Effector memory CD8-positive, alpha-beta T cell (primary cell): Measurements from ENCODE around the gene RNASE13.
A peak's percentile ranks its signal among the peaks of the same experiment; 100 is the strongest.
"Not testable (repeated sequence)": the region's sequence is repeated elsewhere in the genome, so short reads cannot be mapped to it uniquely, and the experiment has no call there.

Source experiments
- ATAC-seq: fragments of 150-1000 bp; cut with Tn5 transposase; replicated peaks from 2 replicates; pipeline ENCODE4 v1.10.0; 2021; ENCODE audit warnings: mild to moderate bottlenecking, moderate library complexity
- DNase-seq, 3 experiments: peaks; one replicate each; pipeline ENCODE4 v3.0.0; 2021
- H3K27ac Mint-ChIP-seq, 2 donors: one replicate each; pipeline ENCODE4 v1.8.0; 2022; ENCODE audit warnings: mild to moderate bottlenecking in 2 of 2, mixed read lengths in 2 of 2, moderate library complexity in 2 of 2
- H3K27me3 Mint-ChIP-seq, 2 donors: one replicate each; pipeline ENCODE4 v1.8.0; 2022; ENCODE audit warnings: mixed read lengths in 2 of 2
- H3K36me3 Mint-ChIP-seq: one replicate; pipeline ENCODE4 v1.8.0; 2022; ENCODE audit warnings: mild to moderate bottlenecking, moderate library complexity, mixed read lengths; ENCODE audit not compliant: insufficient read depth
- H3K4me1 Mint-ChIP-seq, 2 donors: one replicate each; pipeline ENCODE4 v1.8.0; 2022; ENCODE audit warnings: low read depth in 2 of 2, mixed read lengths in 2 of 2
- H3K4me3 Mint-ChIP-seq, 2 donors: one replicate each; pipeline ENCODE4 v1.8.0; 2022; ENCODE audit warnings: mild to moderate bottlenecking in 2 of 2, mixed read lengths in 2 of 2, moderate library complexity in 2 of 2
- H3K9me3 Mint-ChIP-seq, 2 donors: one replicate each; pipeline ENCODE4 v1.8.0; 2022; ENCODE audit warnings: mixed read lengths in 2 of 2

RNASE13 gene

DNA sequence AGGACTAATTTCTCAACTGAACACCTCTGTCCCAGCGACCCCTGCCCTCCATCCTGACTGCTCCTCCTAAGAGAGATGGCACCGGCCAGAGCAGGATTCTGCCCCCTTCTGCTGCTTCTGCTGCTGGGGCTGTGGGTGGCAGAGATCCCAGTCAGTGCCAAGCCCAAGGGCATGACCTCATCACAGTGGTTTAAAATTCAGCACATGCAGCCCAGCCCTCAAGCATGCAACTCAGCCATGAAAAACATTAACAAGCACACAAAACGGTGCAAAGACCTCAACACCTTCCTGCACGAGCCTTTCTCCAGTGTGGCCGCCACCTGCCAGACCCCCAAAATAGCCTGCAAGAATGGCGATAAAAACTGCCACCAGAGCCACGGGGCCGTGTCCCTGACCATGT is 8.3 kb upstream of the RNASE13 start:
- DNase-seq (no peak), ATAC-seq (no peak)
- Mint-ChIP-seq H3K36me3 (no peaks in the 10 kb centered on the region), H3K4me1 (peaks cover 0 to 8% of the 10 kb centered on the region in 2 donors), H3K27ac (no peak overlapping the region), H3K9me3 (no peaks in the 10 kb centered on the region), H3K4me3 (no peak overlapping the region), H3K27me3 (peaks cover 19 to 31% of the 10 kb centered on the region in 2 donors)

- ATAC-seq = no peak
- no peak for DNase-seq
- Mint-ChIP-seq H3K27me3 (peaks cover 24 to 39% of the 10 kb centered on the region in 2 donors), H3K27ac (no peak within 1 kb of the TSS), H3K9me3 (no peaks in the 10 kb centered on the region), H3K4me1 (peaks cover 0 to 8% of the 10 kb centered on the region in 2 donors), H3K4me3 (no peak within 1 kb of the TSS), H3K36me3 (no peaks in the 10 kb centered on the region)
Observed at GRCh38 chr14:21041676-21042433, 7.2 kb upstream of the RNASE13 start, which contains the start of gene RNASE7. RNASE7 (plus strand) TSS chr14:21042362; CDS start chr14:21042993, 631 bp downstream.

GRCh38 chr14:21040941-21041340 is 6.3 kb upstream of the RNASE13 start:
- not testable (repeated sequence) for H3K9me3 Mint-ChIP-seq, ATAC-seq, H3K27ac Mint-ChIP-seq, H3K4me1 Mint-ChIP-seq, H3K4me3 Mint-ChIP-seq, H3K36me3 Mint-ChIP-seq, DNase-seq
- peaks cover 30 to 43% of the 10 kb centered on the region in 2 donors for H3K27me3 Mint-ChIP-seq

GRCh38 chr14:21040370-21040925 is 5.8 kb upstream of the RNASE13 start:
- DNase-seq (no peak), ATAC-seq (no peak)
- H3K27ac Mint-ChIP-seq = no peak overlapping the region
- no peaks in the 10 kb centered on the region for H3K9me3 Mint-ChIP-seq
- peaks cover 0 to 8% of the 10 kb centered on the region in 2 donors for H3K4me1 Mint-ChIP-seq
- peaks cover 30 to 41% of the 10 kb centered on the region in 2 donors for H3K27me3 Mint-ChIP-seq
- H3K36me3 Mint-ChIP-seq = no peaks in the 10 kb centered on the region
- no peak overlapping the region for H3K4me3 Mint-ChIP-seq

DNA sequence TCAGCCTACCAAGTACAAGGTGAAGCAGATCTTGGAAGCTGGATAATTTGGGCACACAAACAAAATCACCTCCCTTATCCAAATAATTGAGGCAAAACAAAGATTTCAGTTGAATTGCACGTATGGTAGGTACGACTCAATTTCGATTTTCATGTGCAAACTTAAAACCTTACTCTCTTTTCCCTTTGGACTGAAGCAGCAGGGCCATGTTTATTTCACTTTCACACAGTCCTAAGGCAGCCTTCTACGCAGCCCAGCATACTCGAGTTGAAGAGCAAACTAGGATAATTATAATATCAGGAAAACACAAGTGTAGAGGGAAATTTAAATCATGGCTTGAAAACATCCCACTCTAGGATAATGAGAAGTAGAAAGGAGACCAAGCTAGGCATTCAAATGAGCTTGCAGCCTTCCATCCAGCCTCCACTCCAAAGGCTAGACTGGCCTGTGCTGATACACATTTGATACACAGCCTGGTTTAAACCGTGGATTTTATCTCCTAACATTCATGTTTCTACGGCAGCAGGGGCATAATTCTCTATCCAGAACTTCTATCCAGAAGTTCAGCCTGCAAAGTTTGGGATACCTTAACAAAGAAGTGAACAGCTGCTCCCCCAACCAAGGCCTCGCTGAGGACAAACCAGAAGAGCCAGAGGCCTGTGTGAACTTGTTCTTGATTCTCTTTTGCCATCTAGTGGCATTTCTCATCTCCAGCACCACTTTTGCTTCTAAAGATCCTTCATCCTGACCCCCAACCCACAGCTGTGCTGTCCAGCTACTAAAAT is 5.2 kb upstream of the RNASE13 start:
- H3K36me3 Mint-ChIP-seq = no peaks in the 10 kb centered on the region
- H3K27me3 Mint-ChIP-seq = peaks cover 30 to 34% of the 10 kb centered on the region in 2 donors
- ATAC-seq (peak; percentile 62), DNase-seq (peak in 2 of 3 experiments; percentile 8 to 13)
- H3K4me3 Mint-ChIP-seq = no peak overlapping the region
- H3K4me1 Mint-ChIP-seq = peaks cover 0 to 8% of the 10 kb centered on the region in 2 donors
- no peaks in the 10 kb centered on the region for H3K9me3 Mint-ChIP-seq
- H3K27ac Mint-ChIP-seq = no peak overlapping the region

- ATAC-seq (no peak), DNase-seq (no peak)
- H3K36me3 Mint-ChIP-seq = no peaks in the 10 kb centered on the region
- peaks cover 29 to 30% of the 10 kb centered on the region in 2 donors for H3K27me3 Mint-ChIP-seq
- peaks cover 0 to 2% of the 10 kb centered on the region in 2 donors for H3K4me1 Mint-ChIP-seq
- no peaks in the 10 kb centered on the region for H3K9me3 Mint-ChIP-seq
- H3K4me3 Mint-ChIP-seq = no peak overlapping the region
- H3K27ac Mint-ChIP-seq = no peak overlapping the region
Observed at GRCh38 chr14:21038441-21039422, 4.1 kb upstream of the RNASE13 start.

DNA sequence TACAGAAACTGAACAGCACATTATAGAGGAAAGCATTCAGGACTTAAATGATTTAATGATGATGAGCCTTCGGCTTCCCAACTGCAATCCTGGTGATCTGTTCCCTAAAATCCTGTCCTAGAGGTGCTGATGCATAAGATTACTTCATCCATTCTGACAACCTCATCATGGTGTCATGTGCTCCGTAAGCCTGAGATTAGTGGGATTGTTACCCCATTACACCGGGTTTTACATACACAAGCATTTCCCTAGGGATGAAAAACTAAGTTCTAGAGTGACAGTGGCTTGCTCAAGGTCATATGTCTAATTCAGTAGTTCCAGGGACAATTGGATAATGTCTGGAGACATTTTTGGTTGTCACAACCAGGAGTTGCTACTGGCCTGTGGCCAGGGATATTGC is 2.5 kb upstream of the RNASE13 start:
- no peak for DNase-seq
- H3K4me3 Mint-ChIP-seq = no peak overlapping the region
- H3K4me1 Mint-ChIP-seq = no peaks in the 10 kb centered on the region
- no peaks in the 10 kb centered on the region for H3K36me3 Mint-ChIP-seq
- peaks cover 31 to 33% of the 10 kb centered on the region in 2 donors for H3K27me3 Mint-ChIP-seq
- H3K27ac Mint-ChIP-seq = no peak overlapping the region
- H3K9me3 Mint-ChIP-seq = no peaks in the 10 kb centered on the region
- no peak for ATAC-seq

- Mint-ChIP-seq H3K4me3 (no peak overlapping the region), H3K36me3 (no peaks in the 10 kb centered on the region), H3K27ac (no peak overlapping the region), H3K27me3 (peaks cover 30 to 31% of the 10 kb centered on the region in 2 donors), H3K9me3 (no peaks in the 10 kb centered on the region), H3K4me1 (no peaks in the 10 kb centered on the region)
- ATAC-seq = no peak
- no peak for DNase-seq
Observed at GRCh38 chr14:21036751-21037150, 2.1 kb upstream of the RNASE13 start.

DNA sequence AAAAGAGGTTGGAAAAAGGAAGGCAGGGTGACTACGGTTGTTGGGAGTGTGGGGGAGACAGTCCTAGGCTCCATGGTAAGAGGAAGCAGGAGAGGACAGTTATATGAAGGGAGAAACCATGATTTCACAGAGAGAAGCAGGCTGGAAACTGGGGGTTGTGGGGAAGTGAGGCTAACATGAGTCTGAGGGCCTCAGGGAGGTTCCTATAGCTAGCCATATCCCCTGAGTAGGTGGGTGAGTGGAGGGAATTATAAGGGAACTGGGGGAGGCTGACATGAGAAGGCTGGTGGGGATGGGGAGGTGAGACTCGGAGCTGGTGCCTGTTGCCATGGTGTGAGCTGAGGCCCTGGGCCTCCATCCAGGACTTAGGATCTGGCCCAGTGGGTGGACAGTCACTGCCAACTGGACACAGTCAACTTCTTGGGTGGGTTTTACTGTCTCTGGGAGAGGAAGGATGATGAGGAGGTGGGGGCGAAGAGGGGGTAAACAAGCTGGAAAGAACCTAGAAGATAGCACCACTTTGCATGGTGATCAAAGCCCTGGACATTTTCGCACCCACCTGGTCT is 1.4 kb downstream of the RNASE13 start:
- no peaks in the 10 kb centered on the region for H3K36me3 Mint-ChIP-seq

DNA sequence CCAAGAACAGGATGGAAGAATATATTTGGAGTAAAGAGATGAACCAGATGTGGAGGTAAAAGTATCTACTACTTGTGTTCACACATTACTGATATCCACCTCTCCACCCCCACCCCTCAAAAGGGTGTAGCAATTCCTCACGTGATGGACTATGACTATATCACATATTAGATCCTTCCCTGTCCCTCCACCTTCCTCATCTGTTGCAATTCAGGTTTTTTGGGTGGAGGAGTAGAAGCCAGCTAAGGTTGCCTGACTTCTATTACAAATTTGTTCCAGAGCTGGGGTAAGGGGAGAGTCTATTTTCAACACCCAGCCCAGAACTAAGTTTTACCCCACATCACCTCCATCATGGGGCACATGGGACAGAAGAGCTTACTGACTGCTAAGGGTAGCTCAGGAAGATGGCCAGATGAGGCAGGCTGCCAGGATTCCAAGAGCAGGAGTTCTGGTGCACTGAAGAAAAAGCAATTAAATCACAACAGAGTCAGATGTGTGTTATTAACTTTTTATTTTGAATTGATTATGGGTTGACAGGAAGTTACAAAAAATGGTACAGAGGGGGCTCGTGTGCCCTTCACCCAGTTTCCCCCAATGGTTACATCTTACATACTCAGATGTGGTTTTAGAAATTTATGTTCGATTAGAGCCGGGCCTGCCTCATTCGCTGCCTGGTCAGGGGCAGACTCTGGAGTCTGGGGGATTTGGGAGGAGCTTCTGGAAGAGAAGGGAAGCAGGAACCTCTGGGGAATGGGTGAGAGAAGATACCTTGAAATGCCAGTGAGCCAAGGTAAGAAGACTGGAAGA is 2.1 kb downstream of the RNASE13 start:
- ATAC-seq (no peak), DNase-seq (no peak)
- H3K9me3 Mint-ChIP-seq = no peaks in the 10 kb centered on the region
- H3K27me3 Mint-ChIP-seq = peaks cover 21 to 34% of the 10 kb centered on the region in 2 donors
- no peaks in the 10 kb centered on the region for H3K36me3 Mint-ChIP-seq
- no peak overlapping the region for H3K27ac Mint-ChIP-seq
- no peaks in the 10 kb centered on the region for H3K4me1 Mint-ChIP-seq
- no peak overlapping the region for H3K4me3 Mint-ChIP-seq

More for the DNA sequence above, 1.4 kb downstream of the RNASE13 start:
- DNase-seq (no peak), ATAC-seq (no peak)
- Mint-ChIP-seq H3K4me3 (no peak overlapping the region), H3K27me3 (peaks cover 27 to 34% of the 10 kb centered on the region in 2 donors), H3K9me3 (no peaks in the 10 kb centered on the region), H3K27ac (no peak overlapping the region), H3K4me1 (no peaks in the 10 kb centered on the region)

DNA sequence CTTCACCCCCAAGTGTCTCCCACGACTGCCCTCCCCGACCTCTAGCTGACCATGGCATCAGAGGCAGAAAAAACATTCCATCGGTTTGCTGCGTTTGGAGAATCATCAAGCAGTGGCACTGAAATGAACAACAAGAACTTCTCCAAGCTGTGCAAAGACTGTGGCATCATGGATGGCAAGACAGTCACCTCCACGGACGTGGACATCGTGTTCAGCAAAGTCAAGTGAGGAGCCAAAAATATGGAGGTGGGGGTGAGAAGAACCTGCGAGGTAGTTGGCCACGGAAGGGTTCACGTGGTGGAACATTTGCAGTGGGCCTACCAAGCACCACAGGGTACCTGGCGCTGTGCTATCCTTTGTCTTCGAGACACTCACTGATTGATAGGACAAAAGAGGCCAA is 4.1 kb downstream of the RNASE13 start:
- no peaks in the 10 kb centered on the region for H3K36me3 Mint-ChIP-seq
- no peak overlapping the region for H3K4me3 Mint-ChIP-seq
- ATAC-seq = no peak
- H3K27ac Mint-ChIP-seq = no peak overlapping the region
- H3K9me3 Mint-ChIP-seq = no peaks in the 10 kb centered on the region
- no peaks in the 10 kb centered on the region for H3K4me1 Mint-ChIP-seq
- no peak for DNase-seq
- peaks cover 12 to 22% of the 10 kb centered on the region in 2 donors for H3K27me3 Mint-ChIP-seq

GRCh38 chr14:21029917-21030316 is 4.7 kb downstream of the RNASE13 start, which contains the start of gene TPPP2:
TPPP2 (plus strand) TSS chr14:21030217; CDS start chr14:21030582, 365 bp downstream.
- no peak within 1 kb of the TSS for H3K27ac Mint-ChIP-seq
- DNase-seq (no peak), ATAC-seq (no peak)
- H3K4me3 Mint-ChIP-seq = no peak within 1 kb of the TSS
- no peaks in the 10 kb centered on the region for H3K9me3 Mint-ChIP-seq
- H3K27me3 Mint-ChIP-seq = peaks cover 12 to 22% of the 10 kb centered on the region in 2 donors
- peaks cover 2 to 3% of the 10 kb centered on the region in 2 donors for H3K4me1 Mint-ChIP-seq
- H3K36me3 Mint-ChIP-seq = no peaks in the 10 kb centered on the region
